ENCODE data around the gene GIGYF2.
A peak's percentile ranks its signal among the peaks of the same experiment; 100 is the strongest.

- TF ChIP-seq CTCF (IDR thresholded peaks at IDR 0.05) (peak; percentile 77), ZFX (IDR thresholded peaks at IDR 0.05; ENCODE audit: borderline replicate concordance) (no peak)
Measured at GRCh38 chr2:232668805-232669444, 28.2 kb upstream of the GIGYF2 start.
